ENCODE data around the gene ERBB4.

ERBB4 gene

GRCh38 chr2:211976076-211976475, 562.5 kb downstream of the ERBB4 start:
- DNase-seq: no peak

DNA sequence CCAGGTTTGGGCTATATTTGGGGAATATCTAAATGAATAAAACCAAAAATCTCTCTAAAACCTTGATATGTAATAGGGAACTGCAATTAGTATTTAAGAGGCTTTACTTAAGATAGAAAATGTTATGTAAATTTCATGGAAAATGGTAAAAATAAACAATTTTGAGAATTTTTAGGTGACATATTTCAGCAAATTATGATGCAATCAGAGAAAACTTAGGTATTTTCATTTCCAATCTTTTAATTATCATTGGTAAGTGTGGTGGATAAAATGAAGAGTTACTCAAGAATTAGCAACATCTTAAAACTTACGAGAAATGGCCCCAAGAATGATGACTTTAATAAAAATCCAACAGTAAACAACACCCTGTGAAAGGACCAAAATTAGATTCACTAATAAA, 571.4 kb downstream of the ERBB4 start:
- DNase-seq: no peak

DNA sequence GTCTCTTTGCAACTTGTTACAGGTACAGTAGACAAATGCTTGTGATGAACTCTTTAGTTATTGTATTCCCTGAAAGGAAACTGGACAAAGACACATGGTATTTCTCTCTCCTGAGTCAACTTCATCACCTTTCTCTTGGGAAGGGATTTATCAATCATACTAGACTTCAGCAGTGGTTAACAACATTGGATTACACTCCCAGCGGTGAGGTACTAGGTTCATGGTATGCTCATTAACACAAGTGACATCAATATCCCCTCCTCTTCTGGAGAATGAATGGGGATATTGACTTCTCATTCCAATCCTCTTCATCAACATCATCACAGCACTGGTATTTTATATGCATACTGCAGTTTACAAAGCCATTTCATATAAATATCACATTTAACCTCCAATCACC, 574.6 kb downstream of the ERBB4 start:
- DNase-seq: no peak

DNA sequence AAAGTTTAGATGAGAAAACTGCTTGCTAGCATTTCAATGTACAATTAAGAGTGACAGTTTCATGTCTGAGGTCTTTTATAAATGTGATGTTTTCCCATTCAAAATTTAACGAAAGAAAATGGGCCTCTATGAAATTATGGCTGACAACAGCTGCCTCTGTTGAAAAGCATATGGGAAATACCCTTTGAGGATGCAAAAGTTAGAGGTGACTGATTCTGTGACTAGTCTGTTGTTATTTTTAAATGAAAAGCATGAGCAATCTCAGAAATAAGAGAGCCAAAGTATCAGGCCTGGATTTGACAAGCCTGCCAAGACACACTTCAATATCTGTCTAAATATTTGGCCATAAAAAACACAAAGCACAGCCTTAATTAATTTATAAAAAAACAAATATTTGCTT, 580.8 kb downstream of the ERBB4 start:
- DNase-seq: no peak

- no peak for DNase-seq
Observed at GRCh38 chr2:211955648-211956047, 583.0 kb downstream of the ERBB4 start.

DNA sequence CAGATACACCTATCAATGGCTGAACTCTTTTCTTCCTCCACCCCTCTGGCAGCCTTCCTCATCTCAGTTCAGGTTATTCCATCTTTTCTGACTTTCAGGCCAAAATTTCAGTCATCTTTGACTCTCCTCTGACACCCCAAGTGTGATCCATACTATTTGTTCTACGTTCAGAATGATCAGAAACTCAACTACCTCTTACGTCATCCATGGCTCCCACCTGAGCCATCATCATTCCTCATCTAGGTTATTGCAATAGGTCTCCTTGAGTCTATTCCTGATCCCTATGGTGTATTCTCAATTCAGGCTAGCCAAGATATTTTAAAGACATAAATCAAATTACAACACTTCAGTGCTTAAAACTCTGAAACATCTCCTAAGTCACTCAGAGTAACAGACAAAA, 589.7 kb downstream of the ERBB4 start:
- no peak for DNase-seq

DNA sequence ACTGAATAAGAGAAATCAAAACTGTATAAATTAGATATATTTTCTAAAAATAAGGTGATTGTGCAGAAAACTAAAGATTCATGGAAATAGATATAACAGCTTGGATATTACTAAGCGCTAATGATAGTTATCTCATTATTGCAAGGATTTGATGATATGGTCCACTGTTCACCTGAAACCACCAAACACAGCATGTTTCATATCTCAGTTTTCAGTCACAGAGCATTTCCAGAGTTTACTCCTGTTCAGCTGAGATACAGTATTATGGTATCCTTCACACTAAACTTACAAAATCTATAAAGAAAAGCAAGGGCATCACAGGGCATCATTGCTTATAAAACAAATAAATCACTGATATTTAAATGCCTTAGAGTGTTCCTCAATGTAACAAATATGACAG, 591.6 kb downstream of the ERBB4 start:
- DNase-seq: no peak

DNA sequence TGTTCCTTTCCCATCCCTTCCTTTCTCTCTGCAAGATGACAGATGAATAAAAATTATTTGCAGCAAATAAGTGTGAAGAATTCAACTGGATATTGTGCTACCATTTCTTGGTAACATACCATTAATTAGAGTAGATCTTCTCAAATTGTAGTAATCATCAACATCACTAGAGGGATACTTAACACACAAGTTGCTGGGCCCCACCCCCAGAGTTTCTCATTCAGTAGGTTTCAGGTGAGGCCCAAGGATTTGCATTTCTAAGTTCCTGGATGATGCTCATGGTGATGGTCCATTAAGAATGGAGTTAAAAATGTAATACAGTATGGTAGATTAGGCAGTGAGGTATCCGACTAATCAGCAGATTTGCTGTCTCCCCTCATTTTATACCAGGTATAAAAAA, 594.0 kb downstream of the ERBB4 start:
- no peak for DNase-seq

GRCh38 chr2:211942153-211942552, 596.4 kb downstream of the ERBB4 start:
- DNase-seq: no peak

GRCh38 chr2:211941216-211941747, 597.3 kb downstream of the ERBB4 start:
- no peak for DNase-seq

GRCh38 chr2:211939177-211939576, 599.4 kb downstream of the ERBB4 start:
- DNase-seq: no peak

GRCh38 chr2:211934811-211935210, 603.8 kb downstream of the ERBB4 start:
- no peak for DNase-seq

DNA sequence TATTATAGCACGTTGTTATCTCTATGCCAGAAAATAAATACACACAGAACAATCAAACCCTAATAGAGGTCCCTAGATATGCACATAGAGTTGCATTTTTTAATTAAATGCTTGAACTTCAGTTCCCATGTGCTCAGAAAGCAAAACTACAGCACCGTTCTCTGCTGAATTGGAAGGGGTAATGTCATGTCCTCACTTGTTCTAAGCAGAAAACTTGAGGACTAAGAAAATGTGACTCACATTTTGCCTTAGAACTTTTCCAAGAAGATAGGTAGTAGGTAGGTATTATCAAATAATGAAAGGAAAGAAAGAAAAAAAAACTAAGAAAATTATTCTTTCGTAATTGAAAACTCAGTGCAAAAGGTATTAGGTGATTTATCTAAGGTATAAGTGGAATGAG, 607.3 kb downstream of the ERBB4 start:
- no peak for DNase-seq

- no peak for DNase-seq
Observed at GRCh38 chr2:211930331-211930730, 608.3 kb downstream of the ERBB4 start.

GRCh38 chr2:211928201-211928600, 610.4 kb downstream of the ERBB4 start:
- no peak for DNase-seq

- no peak for DNase-seq
Observed at GRCh38 chr2:211923019-211923418, 615.6 kb downstream of the ERBB4 start.

- DNase-seq: no peak
Observed at GRCh38 chr2:211903961-211904360, 634.6 kb downstream of the ERBB4 start.

GRCh38 chr2:211901226-211901846, 637.3 kb downstream of the ERBB4 start:
- no peak for DNase-seq

DNA sequence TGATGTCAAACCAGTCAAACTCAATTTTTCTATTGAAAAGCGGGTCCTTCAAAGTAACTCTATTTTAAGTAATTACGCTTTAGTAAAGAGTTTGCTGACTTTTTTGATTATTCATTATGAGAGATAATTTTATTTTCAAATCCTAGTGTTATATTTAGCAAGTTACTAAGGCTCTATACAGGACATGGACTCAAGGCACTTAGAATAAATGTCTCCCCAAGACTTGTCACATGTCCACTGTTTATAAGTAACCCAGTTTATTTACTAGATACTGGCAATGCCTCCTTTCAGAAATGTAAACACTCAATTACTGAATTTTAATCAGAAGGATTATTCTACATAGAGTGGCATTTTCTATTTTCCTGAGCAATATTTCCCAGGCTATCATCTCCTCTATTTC, 638.1 kb downstream of the ERBB4 start:
- no peak for DNase-seq

GRCh38 chr2:211900000-211900399, 638.6 kb downstream of the ERBB4 start:
- no peak for DNase-seq

GRCh38 chr2:211898702-211899101, 639.9 kb downstream of the ERBB4 start:
- no peak for DNase-seq

- no peak for DNase-seq
Observed at GRCh38 chr2:211881449-211881848, 657.2 kb downstream of the ERBB4 start.

DNA sequence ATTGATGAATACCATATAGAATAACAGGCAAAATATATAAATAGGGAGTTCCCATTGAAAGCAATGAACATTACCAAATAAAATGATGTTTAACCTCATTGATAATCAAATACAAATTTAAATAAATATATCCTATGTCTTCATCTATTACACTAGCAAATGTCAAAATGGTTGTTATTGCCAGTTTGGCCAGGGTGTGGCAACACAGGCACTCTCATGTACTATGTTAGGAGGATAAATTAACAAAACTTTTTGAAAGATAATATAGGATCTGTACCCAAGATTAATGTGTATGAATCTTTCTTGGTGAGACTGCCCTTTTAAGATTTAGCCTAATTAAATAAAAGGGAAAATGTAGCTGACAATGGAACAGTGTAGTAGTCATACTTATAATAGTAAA, 659.3 kb downstream of the ERBB4 start:
- DNase-seq: no peak

DNA sequence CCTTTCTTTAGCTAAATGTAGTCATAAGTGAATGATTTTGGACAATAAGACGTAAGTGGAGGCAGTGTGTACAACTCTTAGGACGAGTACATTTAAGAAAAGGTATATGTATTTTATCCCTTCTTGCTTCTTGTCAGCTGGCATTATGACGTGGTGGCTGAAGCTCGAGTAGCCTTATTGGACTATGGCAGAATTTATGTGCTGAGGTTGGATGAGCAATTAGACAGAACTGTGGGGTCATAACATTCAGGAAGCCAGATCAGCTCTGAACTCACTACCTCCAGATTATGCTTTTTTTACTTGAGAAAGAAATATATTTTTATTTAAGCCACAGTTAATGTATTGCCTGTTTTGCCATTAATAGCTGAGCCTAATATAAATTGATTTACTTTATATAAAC, 661.5 kb downstream of the ERBB4 start:
- no peak for DNase-seq

GRCh38 chr2:211875488-211875887, 663.1 kb downstream of the ERBB4 start:
- DNase-seq: no peak
